HepG2 (cell line): ENCODE results near the gene TOP3B. TPM values are rescaled to one million over a fixed set of nuclear protein-coding genes. Genes with fewer than 3 reads are reported as not detected.

Experiments used
- CREM ChIP-seq, 2 experiments: sonication (generic) in 1 of 2; formaldehyde crosslinking in 1 of 2; IDR thresholded peaks; 2 replicates each; pipeline versions ENCODE4 v1.4.0 to v1.6.1; 2016 to 2020; ENCODE audit warnings: antibody characterized with exemption in 1 of 2, mild to moderate bottlenecking in 1 of 2, missing genetic modification reagents in 1 of 2
- CTCF ChIP-seq: sonication (generic); formaldehyde crosslinking; IDR thresholded peaks from 2 replicates; pipeline ENCODE4 v1.5.0; 2020; ENCODE audit warnings: mild to moderate bottlenecking, missing genetic modification reagents, moderate library complexity
- HINFP ChIP-seq: sonication (generic); formaldehyde crosslinking; IDR thresholded peaks from 2 replicates; pipeline ENCODE4 v1.4.0; 2020; ENCODE audit warnings: low read depth, mild to moderate bottlenecking, missing genetic modification reagents
- NFIB ChIP-seq: sonication (generic); formaldehyde crosslinking; IDR thresholded peaks from 2 replicates; pipeline ENCODE4 v1.9.0; 2021; ENCODE audit warnings: missing genetic modification reagents, mild to moderate bottlenecking, borderline replicate concordance
- NR2C2 ChIP-seq: sonication (generic); formaldehyde crosslinking; IDR thresholded peaks from 2 replicates; pipeline ENCODE4 v1.4.0; 2020; ENCODE audit warnings: missing genetic modification reagents, mild to moderate bottlenecking, moderate library complexity, borderline replicate concordance
- PATZ1 ChIP-seq: sonication (generic); formaldehyde crosslinking; IDR thresholded peaks from 2 replicates; pipeline ENCODE4 v1.4.0; 2020; ENCODE audit warnings: missing genetic modification reagents
- RXRA ChIP-seq: sonication (generic); formaldehyde crosslinking; IDR thresholded peaks from 2 replicates; pipeline ENCODE4 v1.5.1; 2020; ENCODE audit warnings: missing genetic modification reagents
- SP2 ChIP-seq: sonication (generic); formaldehyde crosslinking; IDR thresholded peaks from 2 replicates; pipeline ENCODE4 v1.5.1; 2020; ENCODE audit warnings: mild to moderate bottlenecking, missing genetic modification reagents
- XRCC5 ChIP-seq: fragments of 200-400 bp; formaldehyde crosslinking; optimal IDR thresholded peaks from 2 replicates; pipeline ENCODE3; 2017; ENCODE audit warnings: mild to moderate bottlenecking, low read length
- YY1 ChIP-seq: IDR thresholded peaks from 2 replicates; pipeline ENCODE4 v1.6.1; 2011; ENCODE audit warnings: low read length, low read depth, moderate library complexity, mild to moderate bottlenecking; ENCODE audit not compliant: insufficient read depth, insufficient replicate concordance
- ZBTB34 ChIP-seq: sonication (generic); formaldehyde crosslinking; IDR thresholded peaks from 2 replicates; pipeline ENCODE4 v1.8.0; 2022; ENCODE audit warnings: mild to moderate bottlenecking, missing genetic modification reagents
- ZNF264 ChIP-seq: sonication (generic); formaldehyde crosslinking; IDR thresholded peaks from 2 replicates; pipeline ENCODE4 v1.4.0; 2020; ENCODE audit warnings: missing genetic modification reagents
- ZNF383 ChIP-seq: sonication (generic); formaldehyde crosslinking; IDR thresholded peaks from 2 replicates; pipeline ENCODE4 v1.4.0; 2020; ENCODE audit warnings: missing genetic modification reagents, mild to moderate bottlenecking, borderline replicate concordance
- ZNF740 ChIP-seq: sonication (generic); formaldehyde crosslinking; IDR thresholded peaks from 2 replicates; pipeline ENCODE4 v1.4.0; 2020; ENCODE audit warnings: missing genetic modification reagents
- polyA plus RNA-seq, 8 experiments: library from polyadenylated mRNA; depleted of rRNA in 3 of 8; stranded (reverse) in 7 of 8; unstranded in 1 of 8; fragments of >200 nt; fragmentation: Illumina TruSeq in 4 of 8; extraction: Trizol in 4 of 8; gene quantifications; 2 replicates each; pipeline versions ENCODE4 v1.2.1 to v1.2.3, GENCODE V29; 2011 to 2016; ENCODE audit warnings: low read depth in 4 of 8, missing spikeins in 1 of 8, mixed read lengths in 1 of 8; ENCODE audit not compliant: insufficient read depth in 1 of 8
- total RNA-seq, 5 experiments: library from RNA; depleted of rRNA; stranded (reverse); fragments of >200 nt; fragmentation: Illumina TruSeq; extraction: Trizol; gene quantifications; 2 replicates each; pipeline ENCODE4 v1.2.3, GENCODE V29; 2016; ENCODE audit warnings: low read depth in 1 of 5
- TF ChIP-seq, protein P1 (sequence below): sonication (generic); formaldehyde crosslinking; conservative IDR thresholded peaks from 2 replicates; pipeline ENCODE4 v1.4.0; 2020; ENCODE audit warnings: mild to moderate bottlenecking, missing genetic modification reagents, moderate library complexity
- TF ChIP-seq, protein P2 (sequence below): sonication (generic); formaldehyde crosslinking; IDR thresholded peaks from 2 replicates; pipeline ENCODE4 v1.4.0; 2020; ENCODE audit warnings: mild to moderate bottlenecking, missing genetic modification reagents

The TOP3B gene
- total and polyA plus RNA-seq, 2 of the 13 experiments (the other 11 are each of a cell fraction or from before 2014, with no cell fraction given) = 28.5 to 29.7 TPM

GRCh38 chr22:21972293-21972779 lies 10.3 kb downstream of the TOP3B start (continued):
- TF ChIP-seq ZBTB34 (CRISPR knock-in tag) (no peak), NR2C2 (CRISPR knock-in tag) (no peak), SP2 (no peak), ZNF264 (CRISPR knock-in tag) (no peak), CTCF (CRISPR knock-in tag) (peak; percentile 74), CREM (IDR thresholded peaks at IDR 0.05) (no peak), CREM (CRISPR knock-in tag; IDR thresholded peaks at IDR 0.05) (no peak), ZNF383 (CRISPR knock-in tag) (no peak), PATZ1 (CRISPR knock-in tag) (0 out of 2 replicates have a peak, but pooled peaks have one; percentile 28), HINFP (CRISPR knock-in tag) (no peak), XRCC5 (peak; percentile 42), ZNF740 (CRISPR knock-in tag) (peak; percentile 97), RXRA (CRISPR knock-in tag) (no peak), YY1 (no peak), NFIB (CRISPR knock-in tag) (no peak)
- TF ChIP-seq, protein P1, sequence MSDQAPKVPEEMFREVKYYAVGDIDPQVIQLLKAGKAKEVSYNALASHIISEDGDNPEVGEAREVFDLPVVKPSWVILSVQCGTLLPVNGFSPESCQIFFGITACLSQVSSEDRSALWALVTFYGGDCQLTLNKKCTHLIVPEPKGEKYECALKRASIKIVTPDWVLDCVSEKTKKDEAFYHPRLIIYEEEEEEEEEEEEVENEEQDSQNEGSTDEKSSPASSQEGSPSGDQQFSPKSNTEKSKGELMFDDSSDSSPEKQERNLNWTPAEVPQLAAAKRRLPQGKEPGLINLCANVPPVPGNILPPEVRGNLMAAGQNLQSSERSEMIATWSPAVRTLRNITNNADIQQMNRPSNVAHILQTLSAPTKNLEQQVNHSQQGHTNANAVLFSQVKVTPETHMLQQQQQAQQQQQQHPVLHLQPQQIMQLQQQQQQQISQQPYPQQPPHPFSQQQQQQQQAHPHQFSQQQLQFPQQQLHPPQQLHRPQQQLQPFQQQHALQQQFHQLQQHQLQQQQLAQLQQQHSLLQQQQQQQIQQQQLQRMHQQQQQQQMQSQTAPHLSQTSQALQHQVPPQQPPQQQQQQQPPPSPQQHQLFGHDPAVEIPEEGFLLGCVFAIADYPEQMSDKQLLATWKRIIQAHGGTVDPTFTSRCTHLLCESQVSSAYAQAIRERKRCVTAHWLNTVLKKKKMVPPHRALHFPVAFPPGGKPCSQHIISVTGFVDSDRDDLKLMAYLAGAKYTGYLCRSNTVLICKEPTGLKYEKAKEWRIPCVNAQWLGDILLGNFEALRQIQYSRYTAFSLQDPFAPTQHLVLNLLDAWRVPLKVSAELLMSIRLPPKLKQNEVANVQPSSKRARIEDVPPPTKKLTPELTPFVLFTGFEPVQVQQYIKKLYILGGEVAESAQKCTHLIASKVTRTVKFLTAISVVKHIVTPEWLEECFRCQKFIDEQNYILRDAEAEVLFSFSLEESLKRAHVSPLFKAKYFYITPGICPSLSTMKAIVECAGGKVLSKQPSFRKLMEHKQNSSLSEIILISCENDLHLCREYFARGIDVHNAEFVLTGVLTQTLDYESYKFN = no peak
- TF ChIP-seq, protein P2, sequence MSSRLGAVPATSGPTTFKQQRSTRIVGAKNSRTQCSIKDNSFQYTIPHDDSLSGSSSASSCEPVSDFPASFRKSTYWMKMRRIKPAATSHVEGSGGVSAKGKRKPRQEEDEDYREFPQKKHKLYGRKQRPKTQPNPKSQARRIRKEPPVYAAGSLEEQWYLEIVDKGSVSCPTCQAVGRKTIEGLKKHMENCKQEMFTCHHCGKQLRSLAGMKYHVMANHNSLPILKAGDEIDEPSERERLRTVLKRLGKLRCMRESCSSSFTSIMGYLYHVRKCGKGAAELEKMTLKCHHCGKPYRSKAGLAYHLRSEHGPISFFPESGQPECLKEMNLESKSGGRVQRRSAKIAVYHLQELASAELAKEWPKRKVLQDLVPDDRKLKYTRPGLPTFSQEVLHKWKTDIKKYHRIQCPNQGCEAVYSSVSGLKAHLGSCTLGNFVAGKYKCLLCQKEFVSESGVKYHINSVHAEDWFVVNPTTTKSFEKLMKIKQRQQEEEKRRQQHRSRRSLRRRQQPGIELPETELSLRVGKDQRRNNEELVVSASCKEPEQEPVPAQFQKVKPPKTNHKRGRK = no peak
